Measurements from ENCODE around the gene TSHR. TPM values are rescaled to one million over a fixed set of nuclear protein-coding genes. Genes with fewer than 3 reads are reported as not detected.
A peak's percentile ranks its signal among the peaks of the same experiment; 100 is the strongest.

The TSHR gene
- total RNA-seq, 1 donor from 2014 or later = not detected

- Histone ChIP-seq H3K36me3 (no peaks in the 10 kb centered on the region), H3K79me2 (ENCODE audit: low read depth) (no peaks in the 10 kb centered on the region), H3K27ac (no peak overlapping the region), H3K4me3 (no peak overlapping the region), H3K4me1 (no peaks in the 10 kb centered on the region), H3K27me3 (no peaks in the 10 kb centered on the region), H3K9me3 (ENCODE audit: low read depth) (no peaks in the 10 kb centered on the region), H4K20me1 (ENCODE audit: low read depth) (no peaks in the 10 kb centered on the region), H2AFZ (replicated peaks) (no peak overlapping the region), H3K4me2 (no peak overlapping the region), H3F3A (ENCODE audit: low read depth) (no peaks in the 10 kb centered on the region), H3K9ac (no peak overlapping the region)
- Mint-ChIP-seq H3K9me3 (peaks cover 6% of the 10 kb centered on the region), H3K4me1 (peaks cover 6% of the 10 kb centered on the region), H3K27me3 (ENCODE audit: insufficient read depth, low read depth) (peaks cover 3% of the 10 kb centered on the region), H3K27ac (no peak overlapping the region), H3K4me3 (no peak overlapping the region), H3K36me3 (peaks cover 16% of the 10 kb centered on the region)
- TF ChIP-seq EZH2phosphoT487 (IDR thresholded peaks at IDR 0.05) (no peak), CTCF (IDR thresholded peaks at IDR 0.05) (peak; percentile 35)
- DNase-seq (ENCODE audit: low spot score) = no peak
Observed at GRCh38 chr14:80927083-80927989, 28.1 kb upstream of the TSHR start.

GRCh38 chr14:80930095-80930494 lies 25.3 kb upstream of the TSHR start:
- no peak for TF ChIP-seq CTCF (IDR thresholded peaks at IDR 0.05)
- TF ChIP-seq EZH2 (IDR thresholded peaks at IDR 0.05) = no peak
- no peak for TF ChIP-seq EZH2phosphoT487 (IDR thresholded peaks at IDR 0.05)
- no peaks in the 10 kb centered on the region for H4K20me1 ChIP-seq (ENCODE audit: low read depth)
- Mint-ChIP-seq H3K9me3 (peaks cover 4% of the 10 kb centered on the region), H3K36me3 (peaks cover 12% of the 10 kb centered on the region), H3K4me3 (no peak overlapping the region), H3K4me1 (no peaks in the 10 kb centered on the region), H3K27me3 (ENCODE audit: insufficient read depth, low read depth) (peaks cover 3% of the 10 kb centered on the region), H3K27ac (no peak overlapping the region)
- no peaks in the 10 kb centered on the region for H3K36me3 ChIP-seq
- no peak overlapping the region for H3K27ac ChIP-seq
- no peaks in the 10 kb centered on the region for H3K79me2 ChIP-seq (ENCODE audit: low read depth)
- H3K4me3 ChIP-seq = no peak overlapping the region
- H3K27me3 ChIP-seq = no peaks in the 10 kb centered on the region
- no peak overlapping the region for H3K9ac ChIP-seq
- no peaks in the 10 kb centered on the region for H3K9me3 ChIP-seq (ENCODE audit: low read depth)
- no peak for DNase-seq (ENCODE audit: low spot score)
- peaks cover 5% of the 10 kb centered on the region for H3K4me1 ChIP-seq
- H3F3A ChIP-seq (ENCODE audit: low read depth) = no peaks in the 10 kb centered on the region
- no peak overlapping the region for H2AFZ ChIP-seq (replicated peaks)
- H3K4me2 ChIP-seq = no peak overlapping the region

- H3K36me3 Mint-ChIP-seq = peaks cover 12% of the 10 kb centered on the region
- Histone ChIP-seq H3F3A (ENCODE audit: low read depth) (no peaks in the 10 kb centered on the region), H3K9ac (no peak overlapping the region), H3K4me2 (no peak overlapping the region), H3K36me3 (no peaks in the 10 kb centered on the region), H3K4me3 (no peak overlapping the region), H2AFZ (replicated peaks) (no peak overlapping the region), H3K9me3 (ENCODE audit: low read depth) (no peaks in the 10 kb centered on the region), H3K4me1 (peaks cover 5% of the 10 kb centered on the region), H3K79me2 (ENCODE audit: low read depth) (no peaks in the 10 kb centered on the region), H4K20me1 (ENCODE audit: low read depth) (no peaks in the 10 kb centered on the region), H3K27me3 (no peaks in the 10 kb centered on the region), H3K27ac (no peak overlapping the region)
- no peak overlapping the region for H3K4me3 Mint-ChIP-seq
- no peak for DNase-seq (ENCODE audit: low spot score)
- peaks cover under 1% of the 10 kb centered on the region for H3K27me3 Mint-ChIP-seq (ENCODE audit: insufficient read depth, low read depth)
- no peaks in the 10 kb centered on the region for H3K4me1 Mint-ChIP-seq
- H3K9me3 Mint-ChIP-seq = peaks cover 4% of the 10 kb centered on the region
- TF ChIP-seq EZH2 (IDR thresholded peaks at IDR 0.05) = no peak
- TF ChIP-seq CTCF (IDR thresholded peaks at IDR 0.05) = no peak
- no peak for TF ChIP-seq EZH2phosphoT487 (IDR thresholded peaks at IDR 0.05)
- no peak overlapping the region for H3K27ac Mint-ChIP-seq
Observed at GRCh38 chr14:80930836-80931389, 24.5 kb upstream of the TSHR start.
